ENCODE results near the gene NECAB2.

The NECAB2 gene

GRCh38 chr16:83967838-83968305 is at the start of gene NECAB2:
Gene NECAB2, plus strand, starts transcription at chr16:83968244. Its CDS starts 405 bp downstream, at chr16:83968649.
- Histone ChIP-seq H3K4me3 (ENCODE audit: insufficient read length, low read depth) (peak within 1 kb of the TSS; percentile 37), H3K4me1 (ENCODE audit: insufficient read depth, insufficient read length) (peaks cover 20% of the 10 kb centered on the region), H3K27me3 (ENCODE audit: insufficient read depth, insufficient read length) (peaks cover 14% of the 10 kb centered on the region), H3K36me3 (ENCODE audit: insufficient read depth, insufficient read length, low read length) (peaks cover 7% of the 10 kb centered on the region), H3K9me3 (ENCODE audit: insufficient read depth, low read length) (no peaks in the 10 kb centered on the region), H3K9ac (ENCODE audit: insufficient read length, low read depth) (peak within 1 kb of the TSS; percentile 64)
- DNase-seq (ENCODE audit: low read depth, low spot score): no peak
- no peak for TF ChIP-seq ZNF274 (IDR thresholded peaks at IDR 0.05; ENCODE audit: low read depth, low read length)
- TF ChIP-seq YY1 (IDR thresholded peaks at IDR 0.05; ENCODE audit: insufficient read depth, insufficient read length): no peak

- no peak overlapping the region for H3K9ac ChIP-seq (ENCODE audit: insufficient read length, low read depth)
- H3K4me3 ChIP-seq (ENCODE audit: insufficient read length, low read depth): no peak overlapping the region
- peaks cover under 1% of the 10 kb centered on the region for H3K4me1 ChIP-seq (ENCODE audit: insufficient read depth, insufficient read length)
- no peak for DNase-seq (ENCODE audit: low read depth, low spot score)
- TF ChIP-seq ZNF274 (IDR thresholded peaks at IDR 0.05; ENCODE audit: low read depth, low read length) (no peak), YY1 (IDR thresholded peaks at IDR 0.05; ENCODE audit: insufficient read depth, insufficient read length) (no peak), SUZ12 (IDR thresholded peaks at IDR 0.05; ENCODE audit: extremely low read depth, insufficient read depth, insufficient read length) (no peak)
- H3K27me3 ChIP-seq (ENCODE audit: insufficient read depth, insufficient read length): no peaks in the 10 kb centered on the region
- peaks cover 34% of the 10 kb centered on the region for H3K36me3 ChIP-seq (ENCODE audit: insufficient read depth, insufficient read length, low read length)
- no peaks in the 10 kb centered on the region for H3K9me3 ChIP-seq (ENCODE audit: insufficient read depth, low read length)
Measured at GRCh38 chr16:83920894-83921491, 47.1 kb upstream of the NECAB2 start.

DNA sequence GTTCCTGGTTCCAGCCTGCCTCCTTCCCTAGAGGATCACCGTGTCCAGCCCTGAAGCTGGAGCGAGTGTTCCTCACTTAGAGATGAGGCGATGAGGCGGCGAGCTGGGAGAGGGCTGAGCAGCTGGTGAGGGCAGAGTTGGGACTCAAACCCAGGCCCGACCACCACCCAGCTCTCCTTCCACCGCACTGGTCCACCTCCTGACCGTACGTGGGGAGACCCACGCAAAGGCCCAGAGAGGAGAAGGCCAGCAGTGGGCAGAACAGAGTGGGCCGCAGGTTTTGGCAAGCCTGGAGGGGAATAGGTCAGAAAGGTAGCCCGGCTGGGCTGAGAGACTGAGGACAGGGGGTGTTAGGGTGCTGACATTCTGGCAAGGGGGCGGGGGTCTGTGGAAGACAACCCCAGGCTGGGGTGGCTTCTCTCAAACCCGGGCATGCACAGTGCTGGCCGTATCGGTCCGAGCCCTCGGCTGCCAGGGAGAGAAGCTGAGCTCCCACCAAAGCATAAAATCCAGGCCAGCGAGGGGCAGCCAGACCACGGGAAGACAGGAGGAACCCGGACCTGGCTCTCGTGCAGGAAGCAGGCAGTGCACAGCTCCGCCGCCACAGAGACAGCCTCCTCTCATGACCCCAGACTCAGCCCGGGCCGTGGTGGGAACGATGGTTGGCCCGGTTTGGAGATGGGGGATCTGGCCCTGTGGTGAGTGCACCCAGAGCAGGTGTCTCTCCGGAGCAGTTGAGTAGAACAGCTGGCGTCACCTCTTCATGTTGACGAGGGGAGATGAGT is 44.3 kb upstream of the NECAB2 start:
- Histone ChIP-seq H3K9me3 (ENCODE audit: insufficient read depth, low read length) (no peaks in the 10 kb centered on the region), H3K27me3 (ENCODE audit: insufficient read depth, insufficient read length) (no peaks in the 10 kb centered on the region), H3K9ac (ENCODE audit: insufficient read length, low read depth) (no peak overlapping the region), H3K4me3 (ENCODE audit: insufficient read length, low read depth) (no peak overlapping the region), H3K4me1 (ENCODE audit: insufficient read depth, insufficient read length) (peaks cover 6% of the 10 kb centered on the region), H3K36me3 (ENCODE audit: insufficient read depth, insufficient read length, low read length) (peaks cover 14% of the 10 kb centered on the region)
- DNase-seq (ENCODE audit: low read depth, low spot score): no peak
- no peak for TF ChIP-seq ZNF274 (IDR thresholded peaks at IDR 0.05; ENCODE audit: low read depth, low read length)
- TF ChIP-seq YY1 (IDR thresholded peaks at IDR 0.05; ENCODE audit: insufficient read depth, insufficient read length): no peak
- no peak for TF ChIP-seq SUZ12 (IDR thresholded peaks at IDR 0.05; ENCODE audit: extremely low read depth, insufficient read depth, insufficient read length)

DNA sequence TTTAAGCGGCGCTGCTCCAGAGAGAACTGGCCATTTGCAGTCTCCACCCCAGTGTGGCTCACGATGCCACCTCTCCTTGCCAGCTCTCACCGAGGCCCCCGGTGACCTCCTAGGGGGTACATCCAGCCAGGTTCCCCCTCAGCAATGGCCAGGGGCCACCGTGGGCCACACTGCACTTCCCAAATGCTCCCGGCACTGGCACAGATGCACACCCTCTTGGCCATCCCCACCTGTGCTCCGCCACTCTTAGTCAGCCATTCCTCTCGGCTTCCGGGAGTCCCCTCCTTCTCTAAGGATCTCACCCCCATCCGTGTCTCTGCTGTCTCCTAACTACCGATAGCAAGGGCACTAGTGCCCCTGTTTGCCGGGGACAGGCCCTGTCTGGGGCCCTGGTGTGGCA is 43.4 kb upstream of the NECAB2 start:
- H3K9me3 ChIP-seq (ENCODE audit: insufficient read depth, low read length): no peaks in the 10 kb centered on the region
- H3K4me3 ChIP-seq (ENCODE audit: insufficient read length, low read depth): no peak overlapping the region
- TF ChIP-seq YY1 (IDR thresholded peaks at IDR 0.05; ENCODE audit: insufficient read depth, insufficient read length): no peak
- TF ChIP-seq SUZ12 (IDR thresholded peaks at IDR 0.05; ENCODE audit: extremely low read depth, insufficient read depth, insufficient read length): no peak
- no peak for TF ChIP-seq ZNF274 (IDR thresholded peaks at IDR 0.05; ENCODE audit: low read depth, low read length)
- peaks cover 6% of the 10 kb centered on the region for H3K4me1 ChIP-seq (ENCODE audit: insufficient read depth, insufficient read length)
- no peaks in the 10 kb centered on the region for H3K27me3 ChIP-seq (ENCODE audit: insufficient read depth, insufficient read length)
- no peak overlapping the region for H3K9ac ChIP-seq (ENCODE audit: insufficient read length, low read depth)
- no peak for DNase-seq (ENCODE audit: low read depth, low spot score)
- peaks cover 5% of the 10 kb centered on the region for H3K36me3 ChIP-seq (ENCODE audit: insufficient read depth, insufficient read length, low read length)

GRCh38 chr16:83925095-83925905 is 42.7 kb upstream of the NECAB2 start:
- peaks cover 9% of the 10 kb centered on the region for H3K4me1 ChIP-seq (ENCODE audit: insufficient read depth, insufficient read length)
- TF ChIP-seq SUZ12 (IDR thresholded peaks at IDR 0.05; ENCODE audit: extremely low read depth, insufficient read depth, insufficient read length) (no peak), YY1 (IDR thresholded peaks at IDR 0.05; ENCODE audit: insufficient read depth, insufficient read length) (no peak), ZNF274 (IDR thresholded peaks at IDR 0.05; ENCODE audit: low read depth, low read length) (no peak)
- no peaks in the 10 kb centered on the region for H3K27me3 ChIP-seq (ENCODE audit: insufficient read depth, insufficient read length)
- H3K36me3 ChIP-seq (ENCODE audit: insufficient read depth, insufficient read length, low read length): no peaks in the 10 kb centered on the region
- H3K9ac ChIP-seq (ENCODE audit: insufficient read length, low read depth): no peak overlapping the region
- H3K4me3 ChIP-seq (ENCODE audit: insufficient read length, low read depth): no peak overlapping the region
- no peaks in the 10 kb centered on the region for H3K9me3 ChIP-seq (ENCODE audit: insufficient read depth, low read length)
- DNase-seq (ENCODE audit: low read depth, low spot score): no peak

DNA sequence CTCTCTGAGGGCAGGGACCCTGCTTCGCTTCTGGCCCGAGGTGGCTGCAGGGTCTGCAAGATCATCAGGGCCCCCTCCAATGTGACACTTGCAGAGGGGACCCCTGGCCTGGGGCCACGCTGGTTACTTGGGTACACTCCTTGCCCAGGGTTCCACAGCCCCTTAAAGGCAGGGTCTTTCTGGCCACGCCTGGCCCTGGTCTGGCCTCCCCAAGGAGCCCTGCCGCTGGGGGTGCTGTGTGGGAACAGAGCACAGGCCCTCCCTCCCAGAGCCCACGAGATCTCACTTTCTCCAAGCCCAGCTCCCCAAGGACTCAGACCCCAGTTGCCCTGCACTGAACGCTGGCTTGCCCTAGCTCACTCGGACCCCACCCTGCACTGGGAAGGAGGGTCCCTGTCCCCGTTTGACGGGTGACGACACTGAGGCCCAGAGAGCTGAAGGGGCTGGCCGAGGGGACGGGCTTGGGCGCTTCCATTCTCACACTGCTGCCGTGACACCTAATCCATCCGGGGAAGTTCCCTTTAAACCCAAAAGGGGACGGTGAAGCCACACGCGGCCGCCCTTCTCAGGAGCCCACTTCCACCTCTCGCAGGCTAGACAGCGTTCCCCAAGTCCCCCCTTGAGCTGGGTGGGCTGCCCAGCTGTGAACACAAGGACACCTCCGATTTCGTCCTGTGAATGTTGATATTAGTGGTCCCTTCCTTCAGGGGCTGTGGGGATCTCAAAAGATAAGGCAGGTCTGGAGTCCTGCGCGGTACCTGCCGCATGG is 41.9 kb upstream of the NECAB2 start:
- Histone ChIP-seq H3K27me3 (ENCODE audit: insufficient read depth, insufficient read length) (no peaks in the 10 kb centered on the region), H3K4me3 (ENCODE audit: insufficient read length, low read depth) (no peak overlapping the region), H3K36me3 (ENCODE audit: insufficient read depth, insufficient read length, low read length) (no peaks in the 10 kb centered on the region), H3K9ac (ENCODE audit: insufficient read length, low read depth) (peak overlapping the region; percentile 37), H3K9me3 (ENCODE audit: insufficient read depth, low read length) (no peaks in the 10 kb centered on the region), H3K4me1 (ENCODE audit: insufficient read depth, insufficient read length) (peaks cover 10% of the 10 kb centered on the region)
- DNase-seq (ENCODE audit: low read depth, low spot score): no peak
- TF ChIP-seq SUZ12 (IDR thresholded peaks at IDR 0.05; ENCODE audit: extremely low read depth, insufficient read depth, insufficient read length) (no peak), YY1 (IDR thresholded peaks at IDR 0.05; ENCODE audit: insufficient read depth, insufficient read length) (no peak), ZNF274 (IDR thresholded peaks at IDR 0.05; ENCODE audit: low read depth, low read length) (no peak)
